ENCODE results near the gene ANK3.

- no peak for TF ChIP-seq CTCF (IDR thresholded peaks at IDR 0.05)
- TF ChIP-seq POLR2A (IDR thresholded peaks at IDR 0.05), result no peak
- TF ChIP-seq POLR2AphosphoS5 (IDR thresholded peaks at IDR 0.05; ENCODE audit: insufficient read depth in 1 of 2, low read depth in 1 of 2), result no peak
Observed at GRCh38 chr10:60192946-60193345, 196.7 kb downstream of the ANK3 start.

Data from vagina (tissue), 2 donors.